Skeletal muscle tissue (tissue), 4 donors: ENCODE results near the gene OCLN. TPM values are rescaled to one million over a fixed set of nuclear protein-coding genes. Genes with fewer than 3 reads are reported as not detected.

Experiments used
- H3K27ac ChIP-seq: one replicate; pipeline ENCODE4 v1.7.0; 2013; ENCODE audit warnings: mild to moderate bottlenecking, low read depth, low read length, inconsistent platforms
- H3K27me3 ChIP-seq, 3 donors: one replicate each; pipeline ENCODE4 v1.7.0; 2013; ENCODE audit warnings: low read length in 3 of 3; ENCODE audit not compliant: control insufficient read depth in 3 of 3, insufficient read depth in 3 of 3
- H3K36me3 ChIP-seq, 3 donors: one replicate each; pipeline ENCODE4 v1.7.0; 2013; ENCODE audit warnings: low read length in 3 of 3; ENCODE audit not compliant: control insufficient read depth in 3 of 3, insufficient read depth in 3 of 3
- H3K4me1 ChIP-seq, 3 donors: one replicate each; pipeline ENCODE4 v1.7.0; 2013; ENCODE audit warnings: low read length in 3 of 3, mild to moderate bottlenecking in 3 of 3; ENCODE audit not compliant: control insufficient read depth in 3 of 3, insufficient read depth in 3 of 3
- H3K4me3 ChIP-seq, 3 donors: one replicate each; pipeline ENCODE4 v1.7.0; 2013; ENCODE audit warnings: low read length in 3 of 3
- H3K9ac ChIP-seq, 3 donors: one replicate each; pipeline ENCODE4 v1.7.0; 2013; ENCODE audit warnings: low read length in 3 of 3, mild to moderate bottlenecking in 3 of 3, moderate library complexity in 2 of 3, low read depth in 1 of 3
- H3K9me3 ChIP-seq, 3 donors: one replicate each; pipeline ENCODE4 v1.7.0; 2013; ENCODE audit warnings: low read length in 3 of 3; ENCODE audit not compliant: control insufficient read depth in 3 of 3
- total RNA-seq: library from RNA; depleted of rRNA; stranded (reverse); fragments of >200 nt; gene quantifications from one replicate; pipeline ENCODE4 v1.2.3, GENCODE V29; 2014
- donor health status: Osteomylitis.

OCLN gene
- total RNA-seq, 1 donor from 2014 or later, result 0.52 TPM

- Histone ChIP-seq H3K9ac (no peak overlapping the region), H3K36me3 (no peaks in the 10 kb centered on the region), H3K4me3 (no peak overlapping the region), H3K4me1 (peaks cover 12 to 20% (median 18%) of the 10 kb centered on the region in 3 donors), H3K9me3 (no peaks in the 10 kb centered on the region), H3K27ac (no peak overlapping the region), H3K27me3 (peaks cover 21 to 32% (median 26%) of the 10 kb centered on the region in 3 donors)
Measured at GRCh38 chr5:69489246-69489645, 3.3 kb upstream of the OCLN start.

GRCh38 chr5:69491027-69491426 lies 1.6 kb upstream of the OCLN start:
- H3K9ac ChIP-seq, result no peak overlapping the region
- no peak overlapping the region for H3K27ac ChIP-seq
- no peaks in the 10 kb centered on the region for H3K36me3 ChIP-seq
- H3K9me3 ChIP-seq, result no peaks in the 10 kb centered on the region
- H3K4me3 ChIP-seq, result no peak overlapping the region
- peaks cover 12 to 20% (median 18%) of the 10 kb centered on the region in 3 donors for H3K4me1 ChIP-seq
- peaks cover 23 to 32% (median 31%) of the 10 kb centered on the region in 3 donors for H3K27me3 ChIP-seq

- Histone ChIP-seq H3K27ac (no peak overlapping the region), H3K4me3 (peak overlapping the region; percentile 65 to 70 (median 66)), H3K9ac (no peak overlapping the region), H3K36me3 (no peaks in the 10 kb centered on the region), H3K4me1 (peaks cover 12 to 20% (median 18%) of the 10 kb centered on the region in 3 donors), H3K9me3 (no peaks in the 10 kb centered on the region), H3K27me3 (peaks cover 23 to 35% (median 32%) of the 10 kb centered on the region in 3 donors)
Measured at GRCh38 chr5:69491838-69492390, 676 bp upstream of the OCLN start.

- no peak overlapping the region for H3K27ac ChIP-seq
Measured at GRCh38 chr5:69492923-69493395, 369 bp downstream of the OCLN start.

GRCh38 chr5:69493396-69494133 lies 975 bp downstream of the OCLN start:
- no peaks in the 10 kb centered on the region for H3K9me3 ChIP-seq
- H3K4me3 ChIP-seq, result peak overlapping the region; percentile 65 to 70 (median 66)
- H3K27ac ChIP-seq, result no peak overlapping the region
- H3K9ac ChIP-seq, result peak overlapping the region in 1 of 3 donors; percentile 25
- H3K36me3 ChIP-seq, result no peaks in the 10 kb centered on the region
- peaks cover 23 to 36% (median 32%) of the 10 kb centered on the region in 3 donors for H3K27me3 ChIP-seq
- peaks cover 12 to 20% (median 18%) of the 10 kb centered on the region in 3 donors for H3K4me1 ChIP-seq

More at GRCh38 chr5:69492923-69493395, 369 bp downstream of the OCLN start:
- H3K4me1 ChIP-seq, result peaks cover 12 to 20% (median 18%) of the 10 kb centered on the region in 3 donors
- H3K4me3 ChIP-seq, result peak overlapping the region; percentile 65 to 70 (median 66)
- peak overlapping the region in 1 of 3 donors; percentile 25 for H3K9ac ChIP-seq
- H3K36me3 ChIP-seq, result no peaks in the 10 kb centered on the region
- H3K27me3 ChIP-seq, result peaks cover 23 to 36% (median 32%) of the 10 kb centered on the region in 3 donors
- no peaks in the 10 kb centered on the region for H3K9me3 ChIP-seq

- no peak overlapping the region for H3K4me3 ChIP-seq
- H3K36me3 ChIP-seq, result no peaks in the 10 kb centered on the region
- peaks cover 12 to 20% (median 18%) of the 10 kb centered on the region in 3 donors for H3K4me1 ChIP-seq
- no peaks in the 10 kb centered on the region for H3K9me3 ChIP-seq
- H3K27me3 ChIP-seq, result peaks cover 23 to 36% (median 32%) of the 10 kb centered on the region in 3 donors
- H3K9ac ChIP-seq, result no peak overlapping the region
- H3K27ac ChIP-seq, result no peak overlapping the region
Measured at GRCh38 chr5:69494452-69494851, 1.9 kb downstream of the OCLN start.

GRCh38 chr5:69497006-69497520 lies 4.5 kb downstream of the OCLN start:
- H3K9ac ChIP-seq, result no peak overlapping the region
- H3K36me3 ChIP-seq, result no peaks in the 10 kb centered on the region
- H3K27ac ChIP-seq, result no peak overlapping the region
- no peak overlapping the region for H3K4me3 ChIP-seq
- peaks cover 22 to 31% (median 31%) of the 10 kb centered on the region in 3 donors for H3K27me3 ChIP-seq
- no peaks in the 10 kb centered on the region for H3K9me3 ChIP-seq
- peaks cover 12 to 20% (median 18%) of the 10 kb centered on the region in 3 donors for H3K4me1 ChIP-seq

GRCh38 chr5:69498384-69498783 lies 5.8 kb downstream of the OCLN start:
- no peak overlapping the region for H3K4me3 ChIP-seq
- H3K9ac ChIP-seq, result no peak overlapping the region
- no peak overlapping the region for H3K27ac ChIP-seq
- H3K27me3 ChIP-seq, result peaks cover 16 to 21% (median 18%) of the 10 kb centered on the region in 3 donors
- no peaks in the 10 kb centered on the region for H3K36me3 ChIP-seq
- no peaks in the 10 kb centered on the region for H3K9me3 ChIP-seq
- peaks cover under 1 to 6% (median 5%) of the 10 kb centered on the region in 3 donors for H3K4me1 ChIP-seq

GRCh38 chr5:69502367-69502766 lies 9.8 kb downstream of the OCLN start:
- no peak overlapping the region for H3K27ac ChIP-seq
- H3K4me3 ChIP-seq, result no peak overlapping the region
- no peak overlapping the region for H3K9ac ChIP-seq
- no peaks in the 10 kb centered on the region for H3K9me3 ChIP-seq
- no peaks in the 10 kb centered on the region for H3K4me1 ChIP-seq
- peaks cover 2 to 5% (median 3%) of the 10 kb centered on the region in 3 donors for H3K27me3 ChIP-seq
- H3K36me3 ChIP-seq, result no peaks in the 10 kb centered on the region
